GM23338 (cell line): ENCODE results near the gene DNAAF5. TPM values are rescaled to one million over a fixed set of nuclear protein-coding genes. Genes with fewer than 3 reads are reported as not detected.

Source experiments
- ATAC-seq: fragments of 200-7000 bp; cut with Tn5 transposase; 3 replicates; pipeline ENCODE4 v1.9.1; 2020
- DNase-seq: peaks from one replicate; pipeline ENCODE4 v3.0.0-alpha.2; 2015; ENCODE audit warnings: low spot score
- H2AFZ ChIP-seq: fragments of 200-600 bp; sonication (generic); 2 replicates; pipeline ENCODE4 v1.8.0; 2016; ENCODE audit warnings: antibody characterized with exemption, mild to moderate bottlenecking, moderate library complexity
- H3F3A ChIP-seq: fragments of 200-600 bp; sonication (generic); replicated peaks from 2 replicates; pipeline ENCODE4 v1.8.0; 2017; ENCODE audit warnings: antibody characterized with exemption, mixed run types, low read depth
- H3K27ac ChIP-seq: fragments of 200-600 bp; sonication (generic); 2 replicates; pipeline ENCODE4 v1.6.1; 2016; ENCODE audit warnings: low read depth
- H3K27me3 ChIP-seq: fragments of 200-600 bp; sonication (generic); 2 replicates; pipeline ENCODE4 v1.8.0; 2016; ENCODE audit warnings: mild to moderate bottlenecking, mixed run types, moderate library complexity; ENCODE audit not compliant: insufficient read depth
- H3K36me3 ChIP-seq: fragments of 200-600 bp; sonication (generic); 2 replicates; pipeline ENCODE4 v1.8.0; 2016; ENCODE audit warnings: mild to moderate bottlenecking; ENCODE audit not compliant: insufficient read depth
- H3K4me1 ChIP-seq: fragments of 200-600 bp; sonication (generic); 2 replicates; pipeline ENCODE4 v1.8.0; 2016; ENCODE audit warnings: mild to moderate bottlenecking, moderate library complexity; ENCODE audit not compliant: insufficient read depth
- H3K4me2 ChIP-seq: fragments of 200-600 bp; sonication (generic); 2 replicates; pipeline ENCODE4 v1.7.1; 2017; ENCODE audit warnings: mixed run types
- H3K4me3 ChIP-seq: fragments of 200-600 bp; sonication (generic); 2 replicates; pipeline ENCODE4 v1.6.1; 2016; ENCODE audit warnings: mixed run types
- H3K79me2 ChIP-seq: fragments of 200-600 bp; sonication (generic); replicated peaks from 2 replicates; pipeline ENCODE4 v1.8.0; 2017; ENCODE audit warnings: mild to moderate bottlenecking; ENCODE audit not compliant: insufficient read depth
- H3K9me2 ChIP-seq: fragments of 200-600 bp; sonication (generic); 2 replicates; pipeline ENCODE4 v1.8.0; 2017; ENCODE audit not compliant: insufficient read depth
- H4K20me1 ChIP-seq: fragments of 200-600 bp; sonication (generic); replicated peaks from 2 replicates; pipeline ENCODE4 v1.8.0; 2017; ENCODE audit warnings: mild to moderate bottlenecking; ENCODE audit not compliant: insufficient read depth
- H3K27ac Mint-ChIP-seq: 2 replicates; pipeline ENCODE4 v1.8.0; 2020; ENCODE audit warnings: inconsistent platforms, mild to moderate bottlenecking, moderate library complexity, mixed read lengths
- H3K27me3 Mint-ChIP-seq: 3 replicates; pipeline ENCODE4 v1.8.0; 2022; ENCODE audit warnings: low read depth, mild to moderate bottlenecking, moderate library complexity, mixed read lengths, inconsistent platforms; ENCODE audit not compliant: insufficient read depth, poor library complexity
- H3K36me3 Mint-ChIP-seq: 3 replicates; pipeline ENCODE4 v1.8.0; 2021; ENCODE audit warnings: low read depth, mild to moderate bottlenecking, inconsistent platforms, moderate library complexity, mixed read lengths
- H3K4me1 Mint-ChIP-seq: 3 replicates; pipeline ENCODE4 v1.8.0; 2020; ENCODE audit warnings: mild to moderate bottlenecking, inconsistent platforms, mixed read lengths
- H3K4me3 Mint-ChIP-seq: 3 replicates; pipeline ENCODE4 v1.8.0; 2021; ENCODE audit warnings: moderate library complexity, mild to moderate bottlenecking, inconsistent platforms, mixed read lengths
- H3K9me3 Mint-ChIP-seq: 3 replicates; pipeline ENCODE4 v1.8.0; 2020; ENCODE audit warnings: moderate library complexity, mild to moderate bottlenecking, inconsistent platforms, mixed read lengths
- CREB1 ChIP-seq: fragments of 250-450 bp; sonication (Bioruptor Pico); IDR thresholded peaks from 2 replicates; pipeline ENCODE4 v1.5.0; 2020; ENCODE audit warnings: low read depth, mild to moderate bottlenecking, moderate library complexity
- EZH2 ChIP-seq: fragments of 200-600 bp; sonication (generic); IDR thresholded peaks from one replicate; pipeline ENCODE4 v1.8.0; 2017; ENCODE audit warnings: antibody characterized with exemption, mild to moderate bottlenecking, low read depth; ENCODE audit not compliant: unreplicated experiment
- EZH2phosphoT487 ChIP-seq: fragments of 200-600 bp; sonication (generic); IDR thresholded peaks from one replicate; pipeline ENCODE4 v1.8.1; 2018; ENCODE audit warnings: antibody characterized with exemption; ENCODE audit not compliant: unreplicated experiment
- JUNB ChIP-seq: IDR thresholded peaks from one replicate; pipeline ENCODE4 v1.6.1; 2016; ENCODE audit warnings: antibody characterized with exemption; ENCODE audit not compliant: unreplicated experiment
- NANOG ChIP-seq: IDR thresholded peaks from 2 replicates; pipeline ENCODE4 v1.6.1; 2016; ENCODE audit warnings: antibody characterized with exemption, borderline replicate concordance
- POLR2AphosphoS5 ChIP-seq: IDR thresholded peaks from 2 replicates; pipeline ENCODE4 v1.6.1; 2016; ENCODE audit warnings: antibody characterized with exemption, low read depth
- STAT1 ChIP-seq: IDR thresholded peaks from one replicate; pipeline ENCODE4 v1.6.1; 2016; ENCODE audit warnings: antibody characterized with exemption; ENCODE audit not compliant: unreplicated experiment
- ZNF114 ChIP-seq: fragments of 250-450 bp; sonication (Bioruptor Pico); IDR thresholded peaks from 2 replicates; pipeline ENCODE4 v1.5.0; 2020; ENCODE audit warnings: mild to moderate bottlenecking, moderate library complexity
- ZNF331 ChIP-seq: fragments of 250-450 bp; sonication (Bioruptor Pico); IDR thresholded peaks from 2 replicates; pipeline ENCODE4 v1.5.0; 2020; ENCODE audit warnings: low read depth, mild to moderate bottlenecking, moderate library complexity
- ZNF462 ChIP-seq: fragments of 250-450 bp; sonication (Bioruptor Pico); IDR thresholded peaks from 2 replicates; pipeline ENCODE4 v1.5.0; 2020; ENCODE audit warnings: mild to moderate bottlenecking, moderate library complexity
- polyA plus RNA-seq: library from polyadenylated mRNA; unstranded; fragments of >200 nt; fragmentation: Nextera tagmentation; extraction: Ambion mirVana; gene quantifications from 2 replicates; pipeline ENCODE4 v1.2.1, GENCODE V29; 2016
- total RNA-seq: library from RNA; depleted of rRNA; stranded (reverse); fragments of >200 nt; shearing (Covaris generic); gene quantifications from 2 replicates; pipeline ENCODE4 v1.2.3, GENCODE V29; 2014
- TF ChIP-seq, protein P1 (sequence below): IDR thresholded peaks from one replicate; pipeline ENCODE4 v1.6.1; 2018; ENCODE audit warnings: antibody characterized with exemption; ENCODE audit not compliant: unreplicated experiment
- TF ChIP-seq, protein P2 (sequence below), 2 experiments: fragments of 200-600 bp in 1 of 2; sonication (generic) in 1 of 2; conservative IDR thresholded peaks; 2 replicates each; pipeline versions ENCODE4 v1.5.1 to v1.6.1; 2016 to 2017; ENCODE audit warnings: antibody characterized with exemption in 2 of 2, low read depth in 2 of 2, mild to moderate bottlenecking in 2 of 2, moderate library complexity in 1 of 2
- TF ChIP-seq, protein P3 (sequence below): IDR thresholded peaks from 2 replicates; pipeline ENCODE4 v1.6.1; 2016; ENCODE audit warnings: antibody characterized with exemption

Gene DNAAF5
- total and polyA plus RNA-seq, 2 experiments from 2014 or later = 20.4 to 86.7 TPM

DNA sequence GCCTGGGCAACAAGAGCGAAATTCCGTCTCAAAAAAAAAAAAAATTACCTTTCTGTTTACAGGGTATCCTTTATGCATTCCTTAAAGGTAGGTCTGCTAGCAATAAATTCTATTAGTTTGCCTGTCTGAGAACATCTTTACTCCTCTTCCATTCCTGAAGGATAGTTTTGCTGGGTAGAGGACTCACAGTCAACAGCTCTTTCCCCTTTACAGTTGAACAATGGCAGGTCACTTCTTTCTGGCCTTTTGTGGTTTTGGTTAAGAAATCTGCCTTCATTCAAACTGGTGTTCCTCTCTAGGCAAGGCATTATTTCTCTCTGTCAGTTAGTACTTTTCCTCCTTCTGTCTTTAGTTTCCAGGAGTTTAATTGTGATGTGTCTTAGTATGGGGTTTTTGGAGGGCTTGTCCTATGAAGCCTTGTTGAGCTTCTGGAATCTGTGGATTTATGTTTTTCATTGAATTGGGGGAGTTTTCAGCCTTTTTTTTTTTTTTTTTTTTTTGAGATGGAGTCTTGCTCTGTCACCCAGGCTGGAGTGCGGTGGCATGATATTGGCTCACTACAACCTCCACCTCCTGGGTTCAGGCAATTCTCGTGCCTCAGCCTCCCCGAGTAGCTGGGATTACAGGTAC, 4.8 kb upstream of the DNAAF5 start:
- H3K4me1 ChIP-seq = peaks cover 7% of the 10 kb centered on the region; the same call in 1 of the 2 replicates
- H3K27ac Mint-ChIP-seq = no peak overlapping the region
- no peak for TF ChIP-seq ZNF462
- TF ChIP-seq NANOG = no peak
- no peak for TF ChIP-seq POLR2AphosphoS5
- TF ChIP-seq CREB1 = no peak
- TF ChIP-seq, protein P1, sequence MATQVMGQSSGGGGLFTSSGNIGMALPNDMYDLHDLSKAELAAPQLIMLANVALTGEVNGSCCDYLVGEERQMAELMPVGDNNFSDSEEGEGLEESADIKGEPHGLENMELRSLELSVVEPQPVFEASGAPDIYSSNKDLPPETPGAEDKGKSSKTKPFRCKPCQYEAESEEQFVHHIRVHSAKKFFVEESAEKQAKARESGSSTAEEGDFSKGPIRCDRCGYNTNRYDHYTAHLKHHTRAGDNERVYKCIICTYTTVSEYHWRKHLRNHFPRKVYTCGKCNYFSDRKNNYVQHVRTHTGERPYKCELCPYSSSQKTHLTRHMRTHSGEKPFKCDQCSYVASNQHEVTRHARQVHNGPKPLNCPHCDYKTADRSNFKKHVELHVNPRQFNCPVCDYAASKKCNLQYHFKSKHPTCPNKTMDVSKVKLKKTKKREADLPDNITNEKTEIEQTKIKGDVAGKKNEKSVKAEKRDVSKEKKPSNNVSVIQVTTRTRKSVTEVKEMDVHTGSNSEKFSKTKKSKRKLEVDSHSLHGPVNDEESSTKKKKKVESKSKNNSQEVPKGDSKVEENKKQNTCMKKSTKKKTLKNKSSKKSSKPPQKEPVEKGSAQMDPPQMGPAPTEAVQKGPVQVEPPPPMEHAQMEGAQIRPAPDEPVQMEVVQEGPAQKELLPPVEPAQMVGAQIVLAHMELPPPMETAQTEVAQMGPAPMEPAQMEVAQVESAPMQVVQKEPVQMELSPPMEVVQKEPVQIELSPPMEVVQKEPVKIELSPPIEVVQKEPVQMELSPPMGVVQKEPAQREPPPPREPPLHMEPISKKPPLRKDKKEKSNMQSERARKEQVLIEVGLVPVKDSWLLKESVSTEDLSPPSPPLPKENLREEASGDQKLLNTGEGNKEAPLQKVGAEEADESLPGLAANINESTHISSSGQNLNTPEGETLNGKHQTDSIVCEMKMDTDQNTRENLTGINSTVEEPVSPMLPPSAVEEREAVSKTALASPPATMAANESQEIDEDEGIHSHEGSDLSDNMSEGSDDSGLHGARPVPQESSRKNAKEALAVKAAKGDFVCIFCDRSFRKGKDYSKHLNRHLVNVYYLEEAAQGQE = no peak
- no peak for TF ChIP-seq STAT1
- TF ChIP-seq EZH2phosphoT487 = no peak
- no peak for TF ChIP-seq ZNF331 (CRISPR knock-in tag)
- TF ChIP-seq, protein P2, sequence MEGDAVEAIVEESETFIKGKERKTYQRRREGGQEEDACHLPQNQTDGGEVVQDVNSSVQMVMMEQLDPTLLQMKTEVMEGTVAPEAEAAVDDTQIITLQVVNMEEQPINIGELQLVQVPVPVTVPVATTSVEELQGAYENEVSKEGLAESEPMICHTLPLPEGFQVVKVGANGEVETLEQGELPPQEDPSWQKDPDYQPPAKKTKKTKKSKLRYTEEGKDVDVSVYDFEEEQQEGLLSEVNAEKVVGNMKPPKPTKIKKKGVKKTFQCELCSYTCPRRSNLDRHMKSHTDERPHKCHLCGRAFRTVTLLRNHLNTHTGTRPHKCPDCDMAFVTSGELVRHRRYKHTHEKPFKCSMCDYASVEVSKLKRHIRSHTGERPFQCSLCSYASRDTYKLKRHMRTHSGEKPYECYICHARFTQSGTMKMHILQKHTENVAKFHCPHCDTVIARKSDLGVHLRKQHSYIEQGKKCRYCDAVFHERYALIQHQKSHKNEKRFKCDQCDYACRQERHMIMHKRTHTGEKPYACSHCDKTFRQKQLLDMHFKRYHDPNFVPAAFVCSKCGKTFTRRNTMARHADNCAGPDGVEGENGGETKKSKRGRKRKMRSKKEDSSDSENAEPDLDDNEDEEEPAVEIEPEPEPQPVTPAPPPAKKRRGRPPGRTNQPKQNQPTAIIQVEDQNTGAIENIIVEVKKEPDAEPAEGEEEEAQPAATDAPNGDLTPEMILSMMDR (conservative IDR thresholded peaks at IDR 0.05; ENCODE audit: low read depth in 2 of 2) = no peak
- no peak for TF ChIP-seq EZH2
- no peak for TF ChIP-seq JUNB
- TF ChIP-seq, protein P3, sequence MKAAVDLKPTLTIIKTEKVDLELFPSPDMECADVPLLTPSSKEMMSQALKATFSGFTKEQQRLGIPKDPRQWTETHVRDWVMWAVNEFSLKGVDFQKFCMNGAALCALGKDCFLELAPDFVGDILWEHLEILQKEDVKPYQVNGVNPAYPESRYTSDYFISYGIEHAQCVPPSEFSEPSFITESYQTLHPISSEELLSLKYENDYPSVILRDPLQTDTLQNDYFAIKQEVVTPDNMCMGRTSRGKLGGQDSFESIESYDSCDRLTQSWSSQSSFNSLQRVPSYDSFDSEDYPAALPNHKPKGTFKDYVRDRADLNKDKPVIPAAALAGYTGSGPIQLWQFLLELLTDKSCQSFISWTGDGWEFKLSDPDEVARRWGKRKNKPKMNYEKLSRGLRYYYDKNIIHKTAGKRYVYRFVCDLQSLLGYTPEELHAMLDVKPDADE = no peak
- no peak for TF ChIP-seq ZNF114
- no peak for ATAC-seq
- H3K9me2 ChIP-seq = peaks cover 7% of the 10 kb centered on the region; the same call in 1 of the 2 replicates
- H3K9me3 Mint-ChIP-seq = peaks cover 74% of the 10 kb centered on the region
- DNase-seq = no peak
- no peak overlapping the region for H3K4me3 ChIP-seq
- no peak overlapping the region for H3K4me3 Mint-ChIP-seq
- peaks cover 7% of the 10 kb centered on the region; the same call in 2 of the 3 replicates for H3K4me1 Mint-ChIP-seq
- peaks cover 90% of the 10 kb centered on the region for H3K79me2 ChIP-seq
- peaks cover 82% of the 10 kb centered on the region for H3K36me3 Mint-ChIP-seq
- H3K27me3 Mint-ChIP-seq = peaks cover 32% of the 10 kb centered on the region
- H3K27me3 ChIP-seq = no peaks in the 10 kb centered on the region
- no peaks in the 10 kb centered on the region for H3F3A ChIP-seq
- no peak overlapping the region for H2AFZ ChIP-seq
- H3K27ac ChIP-seq = no peak overlapping the region
- H3K36me3 ChIP-seq = peaks cover 17% of the 10 kb centered on the region; the same call in 1 of the 2 replicates
- H3K4me2 ChIP-seq = no peak overlapping the region
- peaks cover 4% of the 10 kb centered on the region; the same call in 1 of the 2 replicates for H4K20me1 ChIP-seq
